Natural killer cell treated with Interleukin-12 subunit alpha and Interleukin-12 subunit beta and Interleukin-15 and Interleukin-18, amount 100 ng/mL, for 72 hours (primary cell): ENCODE measurements around the gene MSI2. TPM values are rescaled to one million over a fixed set of nuclear protein-coding genes. Genes with fewer than 3 reads are reported as not detected.

ENCODE experiments used
- ATAC-seq, 2 donors: fragments of 150-1000 bp; cut with Tn5 transposase in 1 of 2; sonication (Bioruptor Pico), chemical (Tn5 transposase) in 1 of 2; 2 replicates each; pipeline ENCODE4 v1.10.0; 2021
- DNase-seq: peaks from one replicate; pipeline ENCODE4 v3.0.0; 2022; ENCODE audit warnings: low spot score
- H3K27ac Mint-ChIP-seq, 2 donors: 1 replicate in 1 of 2; 2 replicates in 1 of 2; pipeline ENCODE4 v1.8.0; 2022; ENCODE audit warnings: mixed read lengths in 2 of 2, mild to moderate bottlenecking in 1 of 2, moderate library complexity in 1 of 2
- H3K27me3 Mint-ChIP-seq, 2 donors: 1 replicate in 1 of 2; 2 replicates in 1 of 2; pipeline ENCODE4 v1.8.0; 2022; ENCODE audit warnings: mixed read lengths in 2 of 2
- H3K36me3 Mint-ChIP-seq: one replicate; pipeline ENCODE4 v1.8.0; 2022; ENCODE audit warnings: mixed read lengths
- H3K4me1 Mint-ChIP-seq, 2 donors: 1 replicate in 1 of 2; 2 replicates in 1 of 2; pipeline ENCODE4 v1.8.0; 2022; ENCODE audit warnings: low read depth in 2 of 2, mixed read lengths in 2 of 2, mild to moderate bottlenecking in 1 of 2
- H3K4me3 Mint-ChIP-seq: one replicate; pipeline ENCODE4 v1.8.0; 2022; ENCODE audit warnings: mixed read lengths
- H3K9me3 Mint-ChIP-seq: 2 replicates; pipeline ENCODE4 v1.8.0; 2022; ENCODE audit warnings: mixed read lengths
- total RNA-seq, 2 donors: library from RNA; stranded (reverse); gene quantifications; one replicate each; pipeline ENCODE4 v1.2.3, GENCODE V29; 2022

The MSI2 gene
- total RNA-seq, 2 donors from 2014 or later = 51.3 to 126 TPM

DNA sequence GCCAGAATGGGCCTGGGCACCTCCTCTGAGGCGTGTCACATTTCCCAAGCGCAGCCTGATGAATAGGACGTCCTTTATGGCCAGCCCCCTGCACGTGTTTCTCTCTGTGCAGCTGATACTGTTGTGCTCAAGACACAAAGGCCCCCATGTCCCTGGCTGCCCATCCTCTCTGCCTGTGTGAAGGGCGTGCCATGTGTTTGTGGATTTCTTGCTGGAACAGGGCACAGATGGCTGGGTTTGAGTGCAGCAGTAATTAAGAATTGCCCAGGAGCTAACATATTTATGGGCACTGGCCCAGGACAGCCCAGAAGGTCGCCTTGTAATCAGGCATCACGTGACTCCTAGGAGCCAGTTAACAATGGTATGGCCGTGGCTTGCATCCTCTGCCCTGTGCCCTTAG lies 307.6 kb downstream of the MSI2 start:
- no peak overlapping the region for H3K27ac Mint-ChIP-seq
- ATAC-seq = no peak
- H3K27me3 Mint-ChIP-seq = peaks cover 0 to 4% of the 10 kb centered on the region in 2 donors
- H3K36me3 Mint-ChIP-seq = no peaks in the 10 kb centered on the region
- no peak for DNase-seq
- no peak overlapping the region for H3K4me3 Mint-ChIP-seq
- H3K4me1 Mint-ChIP-seq = peaks cover 35 to 36% of the 10 kb centered on the region in 2 donors
- H3K9me3 Mint-ChIP-seq = no peaks in the 10 kb centered on the region

DNA sequence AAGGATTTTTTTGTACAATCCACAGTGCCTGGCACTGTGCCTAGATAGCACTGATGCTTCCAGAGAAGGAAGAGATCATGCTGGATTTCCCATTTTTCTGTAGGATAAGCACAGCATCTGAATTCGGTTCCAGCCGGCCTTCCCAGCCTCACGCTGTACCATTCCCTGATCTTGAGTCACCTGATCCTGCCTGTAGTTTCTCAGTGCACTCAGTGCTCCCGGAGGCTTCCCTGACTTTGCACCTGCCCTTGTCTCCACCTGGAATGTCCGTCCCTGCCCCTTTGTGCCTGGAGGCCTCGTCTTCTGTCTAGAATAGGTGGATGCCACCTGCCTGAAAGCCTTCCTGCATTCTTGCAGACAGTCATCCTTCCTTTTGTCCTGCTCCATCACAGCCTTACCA lies 308.9 kb downstream of the MSI2 start:
- ATAC-seq = no peak
- Mint-ChIP-seq H3K9me3 (no peaks in the 10 kb centered on the region), H3K36me3 (no peaks in the 10 kb centered on the region), H3K4me1 (peaks cover 29 to 33% of the 10 kb centered on the region in 2 donors), H3K27ac (no peak overlapping the region), H3K4me3 (no peak overlapping the region), H3K27me3 (peaks cover 0 to 4% of the 10 kb centered on the region in 2 donors)
- no peak for DNase-seq

DNA sequence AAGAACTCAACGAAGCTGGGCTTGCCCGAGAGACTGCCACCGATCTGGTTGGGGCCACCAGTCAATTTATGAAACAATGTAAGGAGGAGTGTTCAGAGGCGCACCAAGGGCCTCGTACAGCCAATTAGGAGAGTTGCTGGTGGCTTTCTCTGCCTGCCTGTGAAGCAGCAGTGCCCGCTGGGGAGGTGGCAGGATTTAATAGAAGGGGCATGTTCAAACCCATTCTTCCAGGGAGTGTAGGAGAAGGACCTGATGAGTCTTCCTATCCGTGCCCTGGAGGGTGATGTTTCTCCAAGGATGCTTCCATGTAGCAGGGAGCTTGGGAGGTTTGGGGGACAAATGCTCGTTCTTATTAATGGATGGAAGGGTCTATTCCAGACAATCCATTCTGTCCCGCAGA lies 310.4 kb downstream of the MSI2 start:
- no peaks in the 10 kb centered on the region for H3K9me3 Mint-ChIP-seq
- DNase-seq (no peak), ATAC-seq (no peak)
- H3K4me1 Mint-ChIP-seq = peaks cover 14 to 19% of the 10 kb centered on the region in 2 donors
- H3K27ac Mint-ChIP-seq = no peak overlapping the region
- H3K36me3 Mint-ChIP-seq = no peaks in the 10 kb centered on the region
- peaks cover 0 to 4% of the 10 kb centered on the region in 2 donors for H3K27me3 Mint-ChIP-seq
- no peak overlapping the region for H3K4me3 Mint-ChIP-seq

DNA sequence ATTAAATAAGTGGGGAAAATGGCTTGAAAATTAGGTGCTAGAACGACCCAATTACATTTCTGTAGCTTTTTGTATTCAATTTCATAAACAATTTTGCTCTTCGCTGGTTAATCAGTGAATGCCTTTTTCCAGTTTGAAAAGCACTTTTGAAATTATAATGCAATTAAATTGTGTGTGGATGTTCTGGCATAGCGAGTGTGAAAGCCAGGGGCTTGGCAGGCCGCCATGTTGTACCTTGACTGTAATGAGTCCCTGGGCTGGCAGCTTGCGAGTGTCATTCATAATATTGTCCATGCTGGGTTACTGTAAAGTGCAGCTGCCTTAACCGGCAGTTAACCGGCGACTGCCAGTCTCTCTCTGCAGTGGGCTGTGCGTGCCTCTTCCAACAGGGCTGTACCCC lies 310.9 kb downstream of the MSI2 start:
- Mint-ChIP-seq H3K9me3 (no peaks in the 10 kb centered on the region), H3K4me3 (no peak overlapping the region), H3K36me3 (no peaks in the 10 kb centered on the region), H3K27ac (no peak overlapping the region), H3K27me3 (peaks cover 0 to 4% of the 10 kb centered on the region in 2 donors), H3K4me1 (peaks cover 9 to 15% of the 10 kb centered on the region in 2 donors)
- DNase-seq (no peak), ATAC-seq (no peak)

DNA sequence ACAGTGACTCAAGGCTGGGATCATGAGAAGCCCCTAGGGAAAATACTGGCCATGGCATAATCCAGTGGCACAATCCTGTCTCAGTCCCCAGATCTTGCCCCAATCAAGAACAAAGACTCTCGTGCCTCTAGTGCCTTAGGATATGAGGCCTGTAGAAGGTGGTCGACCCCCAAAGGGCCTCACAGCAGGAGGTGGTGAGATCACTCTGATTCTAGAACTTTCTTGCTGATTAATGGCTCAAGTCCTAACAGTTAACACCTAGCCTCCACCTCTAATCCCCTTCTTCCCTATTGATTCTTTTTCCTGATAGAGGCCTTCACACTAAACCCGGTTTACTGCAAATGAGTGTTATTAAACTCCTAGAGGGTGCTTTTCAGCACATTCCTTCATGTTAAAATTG lies 312.0 kb downstream of the MSI2 start:
- Mint-ChIP-seq H3K27me3 (peaks cover 0 to 4% of the 10 kb centered on the region in 2 donors), H3K4me1 (peaks cover 8 to 13% of the 10 kb centered on the region in 2 donors), H3K4me3 (no peak overlapping the region), H3K36me3 (no peaks in the 10 kb centered on the region), H3K27ac (no peak overlapping the region), H3K9me3 (no peaks in the 10 kb centered on the region)
- ATAC-seq (no peak), DNase-seq (no peak)

DNA sequence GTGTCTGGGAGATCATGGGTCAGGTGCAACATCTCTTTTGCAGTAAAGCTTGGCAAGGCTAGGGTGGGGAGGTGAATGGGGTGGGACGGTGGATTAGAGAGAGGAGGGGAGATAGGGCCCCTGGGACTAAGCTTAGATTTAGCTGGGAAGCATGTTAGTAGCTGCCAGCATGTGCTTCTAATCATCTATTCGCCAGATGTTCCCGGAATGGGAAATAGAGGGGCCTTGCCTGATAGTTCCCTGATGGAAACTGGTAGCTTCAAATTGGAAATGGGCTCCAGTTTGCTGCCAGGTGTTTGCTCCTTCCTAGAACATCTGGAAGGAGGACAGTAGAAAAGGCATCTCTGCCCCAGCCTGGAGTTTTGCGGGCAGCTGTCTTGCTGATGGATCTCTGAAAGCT lies 312.7 kb downstream of the MSI2 start:
- Mint-ChIP-seq H3K4me1 (peaks cover 3 to 9% of the 10 kb centered on the region in 2 donors), H3K27me3 (peaks cover 0 to 3% of the 10 kb centered on the region in 2 donors), H3K27ac (peak overlapping the region in 1 of 2 donors; percentile 38), H3K4me3 (no peak overlapping the region), H3K9me3 (no peaks in the 10 kb centered on the region), H3K36me3 (no peaks in the 10 kb centered on the region)
- ATAC-seq (no peak), DNase-seq (no peak)

DNA sequence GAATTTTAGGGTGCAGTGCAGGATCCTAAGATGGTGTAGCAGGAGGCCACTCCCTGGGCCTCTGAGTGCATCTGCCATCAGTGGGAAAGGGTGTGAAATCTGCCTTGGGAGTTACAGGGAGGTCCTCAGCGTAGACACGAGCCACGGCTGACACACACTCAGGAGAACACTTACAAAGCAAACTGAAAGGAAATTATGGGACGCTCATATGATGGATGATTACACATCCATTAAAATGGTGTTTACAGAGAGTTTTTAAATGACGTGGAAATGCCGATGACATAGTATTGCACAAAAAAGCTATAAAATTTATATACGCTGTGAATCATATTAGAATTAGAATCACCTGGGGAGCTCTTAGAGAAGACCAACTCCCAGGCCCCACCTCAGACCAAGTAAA lies 313.5 kb downstream of the MSI2 start:
- no peaks in the 10 kb centered on the region for H3K36me3 Mint-ChIP-seq
- no peak overlapping the region for H3K4me3 Mint-ChIP-seq
- DNase-seq = no peak
- no peaks in the 10 kb centered on the region for H3K9me3 Mint-ChIP-seq
- H3K27me3 Mint-ChIP-seq = peaks cover 0 to 3% of the 10 kb centered on the region in 2 donors
- no peak for ATAC-seq
- peak overlapping the region in 1 of 2 donors; percentile 38 for H3K27ac Mint-ChIP-seq
- peaks cover 0 to 8% of the 10 kb centered on the region in 2 donors for H3K4me1 Mint-ChIP-seq

DNA sequence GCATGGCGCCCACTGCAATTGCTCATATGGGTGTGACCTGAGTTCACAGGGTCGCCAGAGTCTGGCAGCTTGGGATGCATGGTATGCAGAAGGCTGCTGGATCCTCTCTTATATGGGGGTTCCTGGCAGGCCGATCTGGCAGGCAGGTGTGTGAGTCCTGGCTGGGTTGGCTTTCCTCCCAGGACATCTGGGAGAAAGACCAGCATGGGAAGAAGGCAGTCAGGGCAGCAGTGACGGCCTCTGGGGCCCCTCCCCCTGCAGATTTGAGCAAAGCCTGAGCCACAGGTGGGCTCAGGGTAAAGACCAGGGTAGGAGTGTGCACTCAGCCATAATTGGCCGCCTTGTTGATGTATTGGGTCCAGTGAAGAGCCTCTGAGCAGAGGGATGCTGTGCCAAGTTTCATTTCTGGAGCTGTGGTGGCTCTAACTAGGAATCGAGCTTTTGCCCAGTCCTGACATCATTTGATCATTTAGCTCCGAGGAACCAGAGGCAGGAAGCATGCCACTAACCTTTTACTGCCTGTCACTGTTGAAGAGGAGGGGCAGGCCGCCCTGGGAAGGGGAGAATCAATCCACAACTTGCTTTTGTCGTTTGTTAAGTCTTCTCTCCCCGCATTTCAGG lies 314.5 kb downstream of the MSI2 start:
- H3K27me3 Mint-ChIP-seq = peaks cover 0 to 3% of the 10 kb centered on the region in 2 donors
- DNase-seq (no peak), ATAC-seq (no peak)
- H3K4me3 Mint-ChIP-seq = no peak overlapping the region
- H3K27ac Mint-ChIP-seq = no peak overlapping the region
- H3K36me3 Mint-ChIP-seq = no peaks in the 10 kb centered on the region
- H3K9me3 Mint-ChIP-seq = no peaks in the 10 kb centered on the region
- H3K4me1 Mint-ChIP-seq = peaks cover 0 to 14% of the 10 kb centered on the region in 2 donors

DNA sequence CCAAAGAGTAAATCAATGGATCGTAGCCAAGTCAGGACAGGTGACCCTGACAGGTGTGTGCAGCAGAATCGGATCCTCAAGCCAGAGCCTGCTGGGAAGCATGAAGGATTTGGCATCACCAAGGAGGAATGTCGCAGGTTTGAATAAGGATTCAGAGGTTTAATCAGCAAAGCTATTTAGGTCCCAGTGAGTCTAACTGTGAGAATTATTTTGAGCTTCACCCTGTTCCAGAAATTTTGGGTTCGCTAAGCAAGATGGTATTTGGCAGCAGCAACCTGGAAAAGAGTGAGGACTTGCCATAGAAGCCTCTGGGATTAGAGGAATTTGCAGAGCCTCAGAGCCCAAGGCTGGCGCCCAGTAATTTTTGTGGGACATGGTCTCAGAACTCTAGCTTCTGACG lies 315.7 kb downstream of the MSI2 start:
- no peak for DNase-seq
- Mint-ChIP-seq H3K4me3 (no peak overlapping the region), H3K9me3 (no peaks in the 10 kb centered on the region), H3K36me3 (no peaks in the 10 kb centered on the region), H3K27me3 (peaks cover 0 to 3% of the 10 kb centered on the region in 2 donors), H3K4me1 (peaks cover 0 to 10% of the 10 kb centered on the region in 2 donors), H3K27ac (no peak overlapping the region)
- no peak for ATAC-seq

DNA sequence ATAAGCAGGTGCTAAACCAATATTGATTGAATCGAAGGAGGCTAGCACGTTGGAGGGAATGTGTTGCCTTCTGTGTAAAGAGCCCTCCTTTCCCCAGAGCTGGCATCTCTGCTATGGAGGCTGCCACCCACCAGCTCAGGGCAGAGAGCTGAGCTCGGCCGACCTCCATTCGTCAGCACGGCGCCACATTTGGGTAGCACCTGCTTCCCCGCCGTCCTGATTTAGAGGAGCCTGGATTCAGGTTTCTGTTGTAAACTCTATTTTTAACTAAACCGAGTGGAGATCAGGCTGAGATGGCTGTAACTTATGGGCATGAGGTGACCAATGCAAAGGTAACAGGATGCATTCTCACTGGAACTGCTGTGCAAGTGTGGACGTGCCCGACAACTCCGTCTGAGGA lies 316.3 kb downstream of the MSI2 start:
- H3K27me3 Mint-ChIP-seq = peaks cover 0 to 3% of the 10 kb centered on the region in 2 donors
- DNase-seq (no peak), ATAC-seq (no peak)
- no peak overlapping the region for H3K4me3 Mint-ChIP-seq
- no peaks in the 10 kb centered on the region for H3K36me3 Mint-ChIP-seq
- no peaks in the 10 kb centered on the region for H3K9me3 Mint-ChIP-seq
- no peak overlapping the region for H3K27ac Mint-ChIP-seq
- H3K4me1 Mint-ChIP-seq = peaks cover 0 to 10% of the 10 kb centered on the region in 2 donors

DNA sequence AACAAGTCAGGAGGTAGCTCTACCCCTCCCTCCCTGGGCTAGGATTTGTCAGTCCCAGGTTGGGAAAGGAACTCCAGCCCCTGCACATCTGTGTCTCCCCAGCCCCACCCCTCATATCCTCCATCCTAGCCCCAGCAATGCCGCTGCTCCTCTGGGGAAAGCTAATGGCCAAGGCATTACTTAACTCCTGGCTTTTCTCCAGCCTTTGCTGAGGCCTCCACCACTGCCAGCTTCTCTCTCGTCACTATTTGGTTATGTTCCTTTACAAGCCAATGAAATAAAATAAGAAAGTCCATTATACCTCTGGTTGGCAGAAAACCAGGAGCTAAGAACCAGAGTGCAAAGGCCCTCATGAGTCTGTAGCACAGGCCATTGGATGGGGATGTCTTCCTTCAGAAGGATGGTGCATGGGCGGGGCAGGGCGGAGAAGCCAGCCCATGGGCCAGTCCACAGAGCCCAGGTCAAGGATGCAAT lies 317.8 kb downstream of the MSI2 start:
- DNase-seq = no peak
- H3K9me3 Mint-ChIP-seq = no peaks in the 10 kb centered on the region
- no peak for ATAC-seq
- H3K4me1 Mint-ChIP-seq = peaks cover 0 to 10% of the 10 kb centered on the region in 2 donors
- H3K4me3 Mint-ChIP-seq = no peak overlapping the region
- peaks cover 0 to 3% of the 10 kb centered on the region in 2 donors for H3K27me3 Mint-ChIP-seq
- H3K36me3 Mint-ChIP-seq = no peaks in the 10 kb centered on the region
- no peak overlapping the region for H3K27ac Mint-ChIP-seq

DNA sequence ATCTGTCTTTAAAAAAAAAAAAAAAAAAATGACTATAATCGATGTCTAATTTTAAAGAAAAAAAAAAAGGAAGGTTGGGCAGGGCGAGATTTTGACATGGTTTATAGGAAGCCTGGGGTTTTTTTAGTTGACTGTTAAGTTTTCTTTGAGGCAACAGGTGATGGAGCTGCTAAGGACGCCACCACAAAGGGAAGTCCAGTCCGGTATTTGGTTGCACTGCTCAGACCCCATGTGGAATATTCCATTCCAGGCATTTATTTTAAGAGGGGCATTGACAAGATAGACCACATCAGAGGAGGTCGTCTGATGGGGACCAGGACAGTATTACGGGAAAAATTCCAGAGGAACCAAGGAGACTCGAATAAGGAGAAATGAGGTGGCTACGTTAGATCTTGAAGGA lies 320.4 kb downstream of the MSI2 start:
- ATAC-seq (no peak), DNase-seq (no peak)
- Mint-ChIP-seq H3K4me1 (peaks cover 0 to 8% of the 10 kb centered on the region in 2 donors), H3K27me3 (peaks cover 0 to 3% of the 10 kb centered on the region in 2 donors), H3K27ac (no peak overlapping the region), H3K9me3 (no peaks in the 10 kb centered on the region), H3K4me3 (no peak overlapping the region), H3K36me3 (no peaks in the 10 kb centered on the region)

DNA sequence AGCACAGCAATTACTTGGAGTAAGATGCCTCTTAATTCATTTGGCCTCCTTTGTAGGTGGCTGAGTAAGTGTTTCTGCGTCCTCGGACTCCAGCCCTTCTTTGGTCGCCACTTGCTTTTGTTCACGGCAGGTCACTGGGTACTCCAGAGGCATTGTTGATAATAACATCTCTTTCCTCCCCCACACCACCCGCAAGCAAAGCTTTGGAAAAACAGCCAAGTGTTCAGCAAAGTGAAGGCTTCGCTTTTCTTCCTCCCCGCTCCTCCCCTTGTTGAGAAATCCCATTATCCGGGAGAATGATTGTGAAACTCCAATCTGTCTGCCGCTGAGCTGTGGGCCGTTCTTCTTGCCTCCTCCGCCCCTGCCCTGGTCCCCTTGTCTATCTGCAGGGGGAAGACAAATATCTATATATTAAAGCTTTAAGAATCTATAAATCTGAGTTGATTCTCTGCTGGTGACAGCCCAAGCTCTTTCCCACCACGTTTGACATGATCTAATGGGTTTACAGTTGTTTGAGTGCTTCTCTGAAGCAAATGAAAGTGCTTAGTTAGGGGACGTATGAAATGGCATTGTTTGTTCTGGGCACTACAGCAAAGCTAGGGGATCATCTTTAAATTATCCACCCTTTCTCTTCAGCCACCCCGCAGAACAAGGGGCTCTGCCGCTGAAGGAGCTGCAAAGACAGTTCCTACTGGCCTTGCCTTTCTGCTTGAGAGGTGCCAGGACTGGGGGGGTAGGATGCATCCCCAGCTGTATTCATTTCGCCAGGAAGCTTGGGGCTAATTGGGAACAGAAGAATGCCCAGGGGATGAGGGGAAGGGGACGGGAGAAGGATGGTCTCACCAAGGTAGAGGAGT lies 321.7 kb downstream of the MSI2 start:
- DNase-seq (no peak), ATAC-seq (no peak)
- Mint-ChIP-seq H3K4me1 (peaks cover 0 to 8% of the 10 kb centered on the region in 2 donors), H3K27ac (no peak overlapping the region), H3K4me3 (no peak overlapping the region), H3K9me3 (no peaks in the 10 kb centered on the region), H3K36me3 (no peaks in the 10 kb centered on the region), H3K27me3 (peaks cover 0 to 3% of the 10 kb centered on the region in 2 donors)

DNA sequence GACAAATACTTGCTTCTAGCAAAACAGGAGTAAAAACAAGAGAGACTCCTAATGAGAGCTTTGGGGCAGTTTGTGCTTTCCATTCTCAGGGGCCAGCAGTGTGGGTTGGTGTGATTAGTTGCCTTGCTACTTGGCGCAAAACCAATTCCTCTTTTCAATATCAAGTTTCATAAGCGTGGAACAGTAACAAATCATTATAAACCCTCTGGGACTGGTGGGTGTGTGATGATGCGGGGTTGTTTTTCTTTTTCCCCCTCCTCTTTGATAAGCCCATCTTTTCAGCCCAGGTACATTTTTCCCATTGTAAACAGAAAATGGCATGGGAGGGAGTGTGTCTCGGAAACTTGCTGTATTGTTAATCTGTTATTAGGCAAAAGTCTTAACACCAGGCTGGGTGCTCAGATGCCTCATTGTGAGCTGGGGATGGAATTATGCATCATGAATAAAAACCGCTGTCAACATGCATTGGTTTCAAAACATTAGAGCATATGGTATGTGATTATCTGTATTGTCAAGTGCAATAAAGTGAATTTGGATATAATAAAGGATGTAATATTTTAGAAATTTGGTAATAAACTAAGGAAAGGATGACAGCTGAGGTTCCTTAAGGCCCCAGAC lies 322.4 kb downstream of the MSI2 start:
- DNase-seq = no peak
- H3K27ac Mint-ChIP-seq = no peak overlapping the region
- peaks cover 0 to under 1% of the 10 kb centered on the region in 2 donors for H3K27me3 Mint-ChIP-seq
- no peaks in the 10 kb centered on the region for H3K36me3 Mint-ChIP-seq
- no peak for ATAC-seq
- H3K4me3 Mint-ChIP-seq = no peak overlapping the region
- H3K4me1 Mint-ChIP-seq = peaks cover 0 to 6% of the 10 kb centered on the region in 2 donors
- H3K9me3 Mint-ChIP-seq = no peaks in the 10 kb centered on the region
